Neural progenitor cell (in vitro differentiated cells): Measurements from ENCODE around the gene EIF1B.

ENCODE experiments used
- EZH2 ChIP-seq: fragments of 200-600 bp; sonication (generic); IDR thresholded peaks from 2 replicates; pipeline ENCODE4 v1.6.1; 2017; ENCODE audit warnings: antibody characterized with exemption, mild to moderate bottlenecking, moderate library complexity
- EZH2phosphoT487 ChIP-seq: fragments of 200-600 bp; sonication (generic); IDR thresholded peaks from 2 replicates; pipeline ENCODE4 v1.6.1; 2017; ENCODE audit warnings: antibody characterized with exemption
- TF ChIP-seq, protein P1 (sequence below): fragments of 200-600 bp; sonication (generic); IDR thresholded peaks from 2 replicates; pipeline ENCODE4 v1.5.1; 2017; ENCODE audit warnings: antibody characterized with exemption, mild to moderate bottlenecking

DNA sequence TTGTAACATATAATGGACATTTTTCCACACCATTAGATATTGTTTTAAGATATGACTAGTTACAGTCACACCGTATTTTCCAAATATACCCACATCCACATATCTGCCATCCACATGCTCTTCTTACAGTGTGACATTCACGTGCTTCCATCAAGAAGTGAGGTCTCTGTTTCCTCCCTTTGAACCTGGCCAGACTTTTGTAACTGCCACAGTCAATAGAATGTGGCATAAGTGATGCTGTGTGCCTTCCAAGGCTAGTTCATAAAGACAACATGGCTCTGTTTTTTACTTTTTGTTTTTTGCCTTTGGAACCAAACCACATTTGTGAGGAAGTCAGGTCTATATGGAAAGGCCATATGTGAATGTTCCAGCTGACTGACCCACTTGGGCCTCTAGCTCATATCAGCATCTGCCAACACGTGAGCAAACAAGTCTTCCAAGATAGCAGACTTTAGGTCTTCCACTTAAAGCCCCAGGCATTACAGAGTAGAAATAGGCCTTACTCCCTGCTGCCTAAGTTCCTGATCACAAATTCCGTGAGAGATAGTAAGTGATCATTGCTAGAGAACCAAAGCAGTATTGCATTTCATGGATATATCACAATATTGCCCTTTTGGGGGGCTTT is 27.1 kb downstream of the EIF1B start:
- TF ChIP-seq, protein P1, sequence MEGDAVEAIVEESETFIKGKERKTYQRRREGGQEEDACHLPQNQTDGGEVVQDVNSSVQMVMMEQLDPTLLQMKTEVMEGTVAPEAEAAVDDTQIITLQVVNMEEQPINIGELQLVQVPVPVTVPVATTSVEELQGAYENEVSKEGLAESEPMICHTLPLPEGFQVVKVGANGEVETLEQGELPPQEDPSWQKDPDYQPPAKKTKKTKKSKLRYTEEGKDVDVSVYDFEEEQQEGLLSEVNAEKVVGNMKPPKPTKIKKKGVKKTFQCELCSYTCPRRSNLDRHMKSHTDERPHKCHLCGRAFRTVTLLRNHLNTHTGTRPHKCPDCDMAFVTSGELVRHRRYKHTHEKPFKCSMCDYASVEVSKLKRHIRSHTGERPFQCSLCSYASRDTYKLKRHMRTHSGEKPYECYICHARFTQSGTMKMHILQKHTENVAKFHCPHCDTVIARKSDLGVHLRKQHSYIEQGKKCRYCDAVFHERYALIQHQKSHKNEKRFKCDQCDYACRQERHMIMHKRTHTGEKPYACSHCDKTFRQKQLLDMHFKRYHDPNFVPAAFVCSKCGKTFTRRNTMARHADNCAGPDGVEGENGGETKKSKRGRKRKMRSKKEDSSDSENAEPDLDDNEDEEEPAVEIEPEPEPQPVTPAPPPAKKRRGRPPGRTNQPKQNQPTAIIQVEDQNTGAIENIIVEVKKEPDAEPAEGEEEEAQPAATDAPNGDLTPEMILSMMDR: no peak
- TF ChIP-seq EZH2 (no peak), EZH2phosphoT487 (no peak)
